ENCODE results near the gene POLR1G. TPM values are rescaled to one million over a fixed set of nuclear protein-coding genes. Genes with fewer than 3 reads are reported as not detected.

POLR1G gene
- total RNA-seq, 2 donors from 2014 or later = 5.5 to 5.6 TPM

GRCh38 chr19:45420356-45420755 lies 13.9 kb downstream of the POLR1G start:
- peaks cover 0 to 39% of the 10 kb centered on the region in 2 donors for H3K4me1 ChIP-seq
- no peaks in the 10 kb centered on the region for H3K27me3 ChIP-seq
- no peak overlapping the region for H3K27ac ChIP-seq
- no peak for DNase-seq (ENCODE audit: low spot score)
- no peaks in the 10 kb centered on the region for H3K9me3 ChIP-seq
- H3K36me3 ChIP-seq = peaks cover 49% of the 10 kb centered on the region
- TF ChIP-seq, protein P1, sequence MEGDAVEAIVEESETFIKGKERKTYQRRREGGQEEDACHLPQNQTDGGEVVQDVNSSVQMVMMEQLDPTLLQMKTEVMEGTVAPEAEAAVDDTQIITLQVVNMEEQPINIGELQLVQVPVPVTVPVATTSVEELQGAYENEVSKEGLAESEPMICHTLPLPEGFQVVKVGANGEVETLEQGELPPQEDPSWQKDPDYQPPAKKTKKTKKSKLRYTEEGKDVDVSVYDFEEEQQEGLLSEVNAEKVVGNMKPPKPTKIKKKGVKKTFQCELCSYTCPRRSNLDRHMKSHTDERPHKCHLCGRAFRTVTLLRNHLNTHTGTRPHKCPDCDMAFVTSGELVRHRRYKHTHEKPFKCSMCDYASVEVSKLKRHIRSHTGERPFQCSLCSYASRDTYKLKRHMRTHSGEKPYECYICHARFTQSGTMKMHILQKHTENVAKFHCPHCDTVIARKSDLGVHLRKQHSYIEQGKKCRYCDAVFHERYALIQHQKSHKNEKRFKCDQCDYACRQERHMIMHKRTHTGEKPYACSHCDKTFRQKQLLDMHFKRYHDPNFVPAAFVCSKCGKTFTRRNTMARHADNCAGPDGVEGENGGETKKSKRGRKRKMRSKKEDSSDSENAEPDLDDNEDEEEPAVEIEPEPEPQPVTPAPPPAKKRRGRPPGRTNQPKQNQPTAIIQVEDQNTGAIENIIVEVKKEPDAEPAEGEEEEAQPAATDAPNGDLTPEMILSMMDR (IDR thresholded peaks at IDR 0.05) = no peak
- no peak overlapping the region for H3K4me3 ChIP-seq

GRCh38 chr19:45420871-45421270 lies 14.4 kb downstream of the POLR1G start:
- peaks cover 0 to 41% of the 10 kb centered on the region in 2 donors for H3K4me1 ChIP-seq
- no peak overlapping the region for H3K4me3 ChIP-seq
- no peak overlapping the region for H3K27ac ChIP-seq
- TF ChIP-seq, protein P1 (IDR thresholded peaks at IDR 0.05) = no peak
- no peak for DNase-seq (ENCODE audit: low spot score)
- H3K27me3 ChIP-seq = no peaks in the 10 kb centered on the region
- peaks cover 45% of the 10 kb centered on the region for H3K36me3 ChIP-seq
- no peaks in the 10 kb centered on the region for H3K9me3 ChIP-seq

- H3K27ac ChIP-seq = peak overlapping the region in 1 of 2 donors; percentile 96
- H3K27me3 ChIP-seq = no peaks in the 10 kb centered on the region
- H3K9me3 ChIP-seq = no peaks in the 10 kb centered on the region
- H3K36me3 ChIP-seq = peaks cover 33% of the 10 kb centered on the region
- no peak for DNase-seq (ENCODE audit: low spot score)
- TF ChIP-seq, protein P1 (IDR thresholded peaks at IDR 0.05) = no peak
- H3K4me1 ChIP-seq = peaks cover 0 to 32% of the 10 kb centered on the region in 2 donors
- no peak overlapping the region for H3K4me3 ChIP-seq
Measured at GRCh38 chr19:45421947-45422498, 15.6 kb downstream of the POLR1G start.

GRCh38 chr19:45423033-45423588 lies 16.7 kb downstream of the POLR1G start:
- peak overlapping the region; percentile 52 to 64 for H3K4me3 ChIP-seq
- TF ChIP-seq, protein P1 (IDR thresholded peaks at IDR 0.05) = no peak
- H3K27me3 ChIP-seq = no peaks in the 10 kb centered on the region
- H3K27ac ChIP-seq = peak overlapping the region; percentile 95 to 96
- DNase-seq (ENCODE audit: low spot score) = no peak
- H3K36me3 ChIP-seq = peaks cover 22% of the 10 kb centered on the region
- peaks cover 0 to 34% of the 10 kb centered on the region in 2 donors for H3K4me1 ChIP-seq
- no peaks in the 10 kb centered on the region for H3K9me3 ChIP-seq

GRCh38 chr19:45423589-45424190 lies 17.2 kb downstream of the POLR1G start, which contains the start of gene ERCC1:
ERCC1 (minus strand) TSS chr19:45423917; CDS start chr19:45423374, 543 bp downstream.
- H3K27me3 ChIP-seq = no peaks in the 10 kb centered on the region
- peak; percentile 97 for DNase-seq (ENCODE audit: low spot score)
- no peaks in the 10 kb centered on the region for H3K9me3 ChIP-seq
- peak within 1 kb of the TSS; percentile 52 to 64 for H3K4me3 ChIP-seq
- TF ChIP-seq, protein P1 (IDR thresholded peaks at IDR 0.05) = no peak
- H3K36me3 ChIP-seq = peaks cover 18% of the 10 kb centered on the region
- H3K4me1 ChIP-seq = peaks cover 0 to 40% of the 10 kb centered on the region in 2 donors
- H3K27ac ChIP-seq = peak within 1 kb of the TSS; percentile 95 to 96

All from right atrium auricular region (tissue), 2 donors.